Neuronal stem cell (in vitro differentiated cells): ENCODE measurements around the gene AXIN1.
"Not testable (repeated sequence)": the region's sequence is repeated elsewhere in the genome, so short reads cannot be mapped to it uniquely, and the experiment has no call there.

Source experiments
- DNase-seq: peaks from one replicate; pipeline ENCODE4 v3.0.0-alpha.2; 2013; ENCODE audit warnings: low spot score
- H2AFZ ChIP-seq: one replicate; pipeline ENCODE4 v1.6.1; 2013; ENCODE audit warnings: mild to moderate bottlenecking, low read length, inconsistent platforms
- H2AK5ac ChIP-seq: 2 replicates; pipeline ENCODE4 v1.6.1; 2013; ENCODE audit warnings: low read depth, mild to moderate bottlenecking, inconsistent platforms, low read length, moderate library complexity, mixed read lengths
- H2BK120ac ChIP-seq: 2 replicates; pipeline ENCODE4 v1.6.1; 2013; ENCODE audit warnings: low read depth, mild to moderate bottlenecking, inconsistent platforms, low read length, moderate library complexity, mixed read lengths
- H2BK12ac ChIP-seq: one replicate; pipeline ENCODE4 v1.6.1; 2013; ENCODE audit warnings: low read length, inconsistent platforms
- H2BK15ac ChIP-seq: 2 replicates; pipeline ENCODE4 v1.6.1; 2013; ENCODE audit warnings: mild to moderate bottlenecking, low read length, inconsistent platforms, mixed read lengths
- H2BK5ac ChIP-seq: one replicate; pipeline ENCODE4 v1.6.1; 2013; ENCODE audit warnings: inconsistent platforms, mild to moderate bottlenecking, low read length, moderate library complexity
- H3K14ac ChIP-seq: one replicate; pipeline ENCODE4 v1.6.1; 2013; ENCODE audit warnings: low read length, inconsistent platforms
- H3K18ac ChIP-seq: 2 replicates; pipeline ENCODE4 v1.6.1; 2013; ENCODE audit warnings: low read length, inconsistent platforms
- H3K23ac ChIP-seq: 2 replicates; pipeline ENCODE4 v1.6.1; 2013; ENCODE audit warnings: low read depth, mild to moderate bottlenecking, mixed read lengths, low read length, inconsistent platforms; ENCODE audit not compliant: poor library complexity
- H3K27ac ChIP-seq: replicated peaks from 3 replicates; pipeline ENCODE4 v1.5.1; 2013; ENCODE audit warnings: low read length, inconsistent platforms
- H3K27me3 ChIP-seq, 3 experiments: 2 replicates each; pipeline ENCODE4 v1.6.1; 2013; ENCODE audit warnings: low read length in 3 of 3, mild to moderate bottlenecking in 2 of 3, inconsistent platforms in 1 of 3, low read depth in 1 of 3, mixed read lengths in 1 of 3, moderate library complexity in 1 of 3; ENCODE audit not compliant: control insufficient read depth in 3 of 3, insufficient read depth in 3 of 3
- H3K36me3 ChIP-seq, 2 donors: replicated peaks in 1 of 2; 2 replicates each; pipeline ENCODE4 v1.6.1; 2013; ENCODE audit warnings: low read length in 2 of 2; ENCODE audit not compliant: control insufficient read depth in 2 of 2, insufficient read depth in 2 of 2
- H3K4ac ChIP-seq: 2 replicates; pipeline ENCODE4 v1.6.1; 2013; ENCODE audit warnings: inconsistent platforms, mild to moderate bottlenecking, low read length, moderate library complexity
- H3K4me1 ChIP-seq, 2 donors: 1 replicate in 1 of 2; 2 replicates in 1 of 2; pipeline ENCODE4 v1.6.1; 2013; ENCODE audit warnings: low read length in 2 of 2, low read depth in 1 of 2; ENCODE audit not compliant: control insufficient read depth in 2 of 2, insufficient read depth in 1 of 2
- H3K4me2 ChIP-seq: one replicate; pipeline ENCODE4 v1.6.1; 2013; ENCODE audit warnings: mild to moderate bottlenecking, low read length, inconsistent platforms; ENCODE audit not compliant: insufficient read depth, poor library complexity, severe bottlenecking
- H3K4me3 ChIP-seq, 2 donors: 2 replicates each; pipeline ENCODE4 v1.5.1; 2013; ENCODE audit warnings: low read length in 2 of 2, mild to moderate bottlenecking in 2 of 2, inconsistent platforms in 1 of 2, moderate library complexity in 1 of 2
- H3K79me1 ChIP-seq: one replicate; pipeline ENCODE4 v1.6.1; 2013; ENCODE audit warnings: low read depth, mild to moderate bottlenecking, inconsistent platforms, low read length, moderate library complexity
- H3K9ac ChIP-seq: one replicate; pipeline ENCODE4 v1.6.1; 2013; ENCODE audit warnings: mild to moderate bottlenecking, low read depth, low read length, inconsistent platforms; ENCODE audit not compliant: poor library complexity
- H3K9me3 ChIP-seq, 2 donors: replicated peaks in 1 of 2; 2 replicates each; pipeline versions ENCODE3 to v1.6.1; 2013; ENCODE audit warnings: low read length in 2 of 2, mild to moderate bottlenecking in 2 of 2, inconsistent platforms in 1 of 2, low read depth in 1 of 2, mixed read lengths in 1 of 2, moderate library complexity in 1 of 2; ENCODE audit not compliant: control insufficient read depth in 2 of 2, insufficient read depth in 1 of 2
- H4K8ac ChIP-seq: one replicate; pipeline ENCODE4 v1.6.1; 2013; ENCODE audit warnings: low read depth, mild to moderate bottlenecking, inconsistent platforms, low read length, moderate library complexity
- H4K91ac ChIP-seq: one replicate; pipeline ENCODE4 v1.6.1; 2013; ENCODE audit warnings: low read length, low read depth, mild to moderate bottlenecking, inconsistent platforms; ENCODE audit not compliant: poor library complexity
- WGBS, 2 donors: extraction: QIAGEN DNeasy Blood & Tissue Kit; methylation state at CpG; one replicate each; pipeline ENCODE4 v1.1.7; 2013; ENCODE audit warnings: missing lambda C conversion rate in 2 of 2, mixed read lengths in 1 of 2; ENCODE audit not compliant: insufficient read length in 2 of 2, insufficient replicate concordance in 1 of 2; ENCODE audit errors: extremely low coverage in 2 of 2; 5-methylcytosine and 5-hydroxymethylcytosine counted together

AXIN1 gene

DNA sequence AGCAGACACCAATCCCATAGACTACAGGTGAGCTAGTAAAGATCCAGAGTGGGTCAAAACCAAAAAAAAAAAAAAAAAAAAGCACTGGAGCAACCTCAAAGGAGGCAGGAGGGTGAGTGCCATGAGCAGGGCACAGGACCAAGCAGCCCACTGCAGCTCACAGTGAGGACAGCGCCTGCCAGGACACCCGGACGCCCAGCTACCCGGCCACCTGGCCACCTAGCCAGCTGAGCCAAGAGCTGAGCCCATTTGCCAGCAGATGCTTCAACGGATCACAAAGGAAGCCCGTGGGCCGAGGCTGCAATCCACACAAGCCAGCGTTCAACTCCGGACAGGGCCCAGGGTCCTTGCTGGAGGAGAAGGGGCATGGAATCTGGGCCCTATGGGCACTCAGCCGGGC, 15.1 kb downstream of the AXIN1 start:
- H3K27me3 ChIP-seq = no peaks in the 10 kb centered on the region
- peaks cover 20% of the 10 kb centered on the region for H3K79me1 ChIP-seq
- no peak overlapping the region for H2AK5ac ChIP-seq
- DNase-seq = no peak
- no peak overlapping the region for H3K18ac ChIP-seq
- no peak overlapping the region for H2AFZ ChIP-seq
- no peak overlapping the region for H3K23ac ChIP-seq
- H3K9me3 ChIP-seq = peaks cover 7 to 17% of the 10 kb centered on the region in 2 donors
- H3K9ac ChIP-seq = no peak overlapping the region
- H4K91ac ChIP-seq = no peak overlapping the region
- H3K14ac ChIP-seq = no peak overlapping the region
- no peak overlapping the region for H2BK15ac ChIP-seq
- H2BK120ac ChIP-seq = no peak overlapping the region
- no peak overlapping the region for H4K8ac ChIP-seq
- peaks cover 0 to 4% of the 10 kb centered on the region in 2 donors for H3K4me1 ChIP-seq
- H3K27ac ChIP-seq = no peak overlapping the region
- H3K36me3 ChIP-seq = peaks cover 7 to 9% of the 10 kb centered on the region in 2 donors
- no peak overlapping the region for H3K4me2 ChIP-seq
- no peak overlapping the region for H2BK5ac ChIP-seq
- H2BK12ac ChIP-seq = no peak overlapping the region
- H3K4me3 ChIP-seq = no peak overlapping the region
- H3K4ac ChIP-seq = no peak overlapping the region
- no CpG with 5 or more reads among the region's 10 CpGs for WGBS, 2 donors

DNA sequence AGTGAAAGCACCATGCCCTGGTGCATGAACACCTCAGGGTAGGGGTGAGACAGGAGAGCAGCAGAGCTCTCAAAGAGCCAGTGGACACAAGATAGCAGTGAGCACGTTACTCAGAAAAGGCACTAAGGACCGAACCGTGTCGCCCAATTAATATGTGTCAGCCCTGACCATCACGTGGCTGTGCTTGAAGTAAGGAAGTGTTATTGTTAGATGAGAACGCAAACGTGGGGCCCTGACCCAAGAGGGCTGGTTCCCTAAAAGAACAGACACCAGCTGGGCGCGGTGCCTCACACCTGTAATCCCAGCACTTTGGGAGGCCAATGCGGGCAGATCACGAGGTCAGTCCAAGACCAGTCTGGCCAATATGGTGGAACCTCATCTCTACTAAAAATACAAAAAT, 16.3 kb downstream of the AXIN1 start:
- Histone ChIP-seq H4K91ac (no peak overlapping the region), H3K14ac (no peak overlapping the region), H2BK5ac (no peak overlapping the region), H3K4ac (no peak overlapping the region), H3K9me3 (peaks cover 7 to 12% of the 10 kb centered on the region in 2 donors), H3K79me1 (peaks cover 17% of the 10 kb centered on the region), H2BK12ac (no peak overlapping the region), H2BK15ac (no peak overlapping the region), H3K4me1 (peaks cover 5 to 8% of the 10 kb centered on the region in 2 donors), H4K8ac (no peak overlapping the region), H3K9ac (no peak overlapping the region), H3K27me3 (no peaks in the 10 kb centered on the region), H2AFZ (no peak overlapping the region), H2BK120ac (no peak overlapping the region), H3K27ac (no peak overlapping the region), H3K36me3 (peaks cover 5% of the 10 kb centered on the region in 2 donors), H2AK5ac (no peak overlapping the region), H3K4me2 (no peak overlapping the region), H3K4me3 (no peak overlapping the region), H3K18ac (no peak overlapping the region), H3K23ac (no peak overlapping the region)
- DNase-seq = no peak
- WGBS, 2 donors = no CpG with 5 or more reads among the region's 11 CpGs

DNA sequence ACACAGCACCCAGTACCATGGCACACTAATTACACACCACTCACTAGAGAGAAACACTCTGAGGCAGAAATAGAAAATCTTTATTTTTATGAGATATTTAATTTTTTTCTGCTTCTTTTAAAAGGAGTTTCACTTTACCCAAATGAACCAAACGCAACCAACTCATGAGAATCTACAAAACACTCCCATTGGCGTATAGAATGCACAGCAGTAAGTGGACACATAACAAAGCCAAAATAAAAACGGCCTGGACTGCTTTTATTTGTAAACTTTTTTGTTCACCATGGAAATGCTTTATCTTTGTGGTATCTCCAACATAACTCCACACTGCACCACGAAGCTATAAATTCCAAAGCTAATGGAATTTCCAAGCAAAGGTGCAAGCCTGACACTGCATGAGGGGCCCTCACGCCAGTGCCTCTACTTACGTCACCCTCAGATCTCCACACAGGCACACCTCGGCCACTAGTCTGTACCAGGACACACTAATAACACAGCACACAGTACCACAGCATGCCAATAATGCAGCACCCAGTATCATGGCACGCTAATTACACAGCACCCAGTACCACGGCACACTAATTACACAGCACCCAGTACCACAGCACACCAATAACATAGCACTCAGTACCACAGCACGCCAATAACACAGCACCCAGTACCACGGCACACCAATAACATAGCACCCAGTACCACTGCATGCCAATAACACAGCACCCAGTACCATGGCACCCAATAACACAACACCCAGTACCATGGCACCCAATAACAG, 17.5 kb downstream of the AXIN1 start:
- H4K8ac ChIP-seq, H4K91ac ChIP-seq, H2BK15ac ChIP-seq, H3K4ac ChIP-seq, H3K14ac ChIP-seq, H2BK120ac ChIP-seq, H3K9me3 ChIP-seq, H3K27me3 ChIP-seq, H3K23ac ChIP-seq, H2AK5ac ChIP-seq, H3K36me3 ChIP-seq, H2BK5ac ChIP-seq, H2AFZ ChIP-seq, DNase-seq, H3K4me2 ChIP-seq: not testable (repeated sequence)
- peak overlapping the region in 1 of 2 donors; percentile 68 for H3K4me3 ChIP-seq
- H2BK12ac ChIP-seq = peak overlapping the region; percentile 51
- peak overlapping the region; percentile 18 for H3K27ac ChIP-seq
- H3K79me1 ChIP-seq = peaks cover 11% of the 10 kb centered on the region
- H3K18ac ChIP-seq = peak overlapping the region; percentile 27
- H3K9ac ChIP-seq = peak overlapping the region; percentile 1
- H3K4me1 ChIP-seq = peaks cover 10 to 11% of the 10 kb centered on the region in 2 donors
- no CpG with 5 or more reads among the region's 11 CpGs for WGBS, 2 donors

DNA sequence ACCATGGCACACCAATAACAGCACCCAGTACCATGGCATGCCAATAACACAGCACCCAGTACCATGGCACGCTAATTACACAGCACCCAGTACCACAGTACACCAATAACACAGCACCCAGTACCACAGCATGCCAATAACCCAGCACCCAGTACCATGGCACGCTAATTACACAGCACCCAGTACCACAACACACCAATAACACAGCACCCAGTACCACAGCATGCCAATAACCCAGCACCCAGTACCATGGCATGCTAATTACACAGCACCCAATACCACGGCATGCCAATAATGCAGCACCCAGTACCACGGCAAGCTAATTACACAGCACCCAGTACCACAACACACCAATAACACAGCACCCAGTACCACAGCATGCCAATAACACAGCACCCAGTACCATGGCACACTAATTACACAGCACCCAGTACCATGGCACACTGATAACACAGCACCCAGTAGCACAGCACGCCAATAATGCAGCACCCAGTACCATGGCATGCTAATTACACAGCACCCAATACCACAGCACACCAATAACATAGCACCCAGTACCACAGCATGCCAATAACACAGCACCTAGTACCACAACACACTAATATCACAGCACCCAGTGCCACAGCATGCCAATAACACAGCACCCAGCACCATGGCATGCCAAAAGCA, 18.2 kb downstream of the AXIN1 start:
- not testable (repeated sequence) for H3K14ac ChIP-seq, H3K4ac ChIP-seq, H3K18ac ChIP-seq, H3K79me1 ChIP-seq, H3K9ac ChIP-seq, H3K36me3 ChIP-seq, H2BK120ac ChIP-seq, DNase-seq, H3K27me3 ChIP-seq, H2BK15ac ChIP-seq, H2AFZ ChIP-seq, H2AK5ac ChIP-seq, H3K27ac ChIP-seq, H2BK5ac ChIP-seq, H3K9me3 ChIP-seq, H3K4me2 ChIP-seq, H2BK12ac ChIP-seq, H4K91ac ChIP-seq
- WGBS, 2 donors = no CpG with 5 or more reads among the region's 5 CpGs
- Histone ChIP-seq H3K4me1 (peaks cover 10 to 11% of the 10 kb centered on the region in 2 donors), H4K8ac (peak overlapping the region; percentile 93), H3K23ac (peak overlapping the region; percentile 75), H3K4me3 (peak overlapping the region in 1 of 2 donors; percentile 68)
